ENCODE results near the gene ARMS2.

DNA sequence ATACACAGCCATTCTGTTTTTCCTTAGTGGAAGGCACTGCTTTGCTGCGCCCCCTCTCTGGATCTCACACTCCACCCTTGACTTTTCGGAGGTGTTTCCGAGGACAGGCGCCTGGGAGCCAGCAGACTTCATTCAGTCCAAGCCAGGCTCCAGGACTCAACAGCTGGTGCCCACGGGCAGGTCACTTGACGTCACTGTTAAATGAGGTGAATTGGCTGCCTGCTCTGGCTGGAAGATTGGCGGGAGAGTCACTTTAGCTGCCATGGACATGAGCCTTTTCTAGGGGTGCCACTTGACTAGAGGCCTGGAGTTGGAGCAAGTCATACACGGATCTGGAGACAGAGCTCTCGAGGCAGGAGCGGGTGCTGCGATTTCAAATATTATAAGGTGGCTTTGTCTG is 10.1 kb downstream of the ARMS2 start:
- TF ChIP-seq, protein P1, sequence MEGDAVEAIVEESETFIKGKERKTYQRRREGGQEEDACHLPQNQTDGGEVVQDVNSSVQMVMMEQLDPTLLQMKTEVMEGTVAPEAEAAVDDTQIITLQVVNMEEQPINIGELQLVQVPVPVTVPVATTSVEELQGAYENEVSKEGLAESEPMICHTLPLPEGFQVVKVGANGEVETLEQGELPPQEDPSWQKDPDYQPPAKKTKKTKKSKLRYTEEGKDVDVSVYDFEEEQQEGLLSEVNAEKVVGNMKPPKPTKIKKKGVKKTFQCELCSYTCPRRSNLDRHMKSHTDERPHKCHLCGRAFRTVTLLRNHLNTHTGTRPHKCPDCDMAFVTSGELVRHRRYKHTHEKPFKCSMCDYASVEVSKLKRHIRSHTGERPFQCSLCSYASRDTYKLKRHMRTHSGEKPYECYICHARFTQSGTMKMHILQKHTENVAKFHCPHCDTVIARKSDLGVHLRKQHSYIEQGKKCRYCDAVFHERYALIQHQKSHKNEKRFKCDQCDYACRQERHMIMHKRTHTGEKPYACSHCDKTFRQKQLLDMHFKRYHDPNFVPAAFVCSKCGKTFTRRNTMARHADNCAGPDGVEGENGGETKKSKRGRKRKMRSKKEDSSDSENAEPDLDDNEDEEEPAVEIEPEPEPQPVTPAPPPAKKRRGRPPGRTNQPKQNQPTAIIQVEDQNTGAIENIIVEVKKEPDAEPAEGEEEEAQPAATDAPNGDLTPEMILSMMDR (conservative IDR thresholded peaks at IDR 0.05; ENCODE audit: low read length): no peak
- TF ChIP-seq EZH2phosphoT487 (IDR thresholded peaks at IDR 0.05; ENCODE audit: borderline replicate concordance, low read depth, low read length): no peak
